ENCODE results near the gene NOX1.

- TF ChIP-seq EZH2 (IDR thresholded peaks at IDR 0.05) (no peak), POLR2AphosphoS5 (IDR thresholded peaks at IDR 0.05; ENCODE audit: borderline replicate concordance, low read depth, low read length) (no peak)
These were observed 30.3 kb upstream of the NOX1 start for GRCh38 chrX:100904433-100904832.
